Stimulated activated CD8-positive, alpha-beta memory T cell treated with anti-CD3 and anti-CD28 coated beads, Interleukin-12 subunit alpha, Interleukin-12 subunit beta, amount 100 ng/mL, for 4 hours (primary cell): ENCODE data around the gene TTLL12.

Experiments used
- DNase-seq: peaks from one replicate; pipeline ENCODE4 v3.0.0-alpha.2; 2020; ENCODE audit warnings: low read depth

The TTLL12 gene

DNA sequence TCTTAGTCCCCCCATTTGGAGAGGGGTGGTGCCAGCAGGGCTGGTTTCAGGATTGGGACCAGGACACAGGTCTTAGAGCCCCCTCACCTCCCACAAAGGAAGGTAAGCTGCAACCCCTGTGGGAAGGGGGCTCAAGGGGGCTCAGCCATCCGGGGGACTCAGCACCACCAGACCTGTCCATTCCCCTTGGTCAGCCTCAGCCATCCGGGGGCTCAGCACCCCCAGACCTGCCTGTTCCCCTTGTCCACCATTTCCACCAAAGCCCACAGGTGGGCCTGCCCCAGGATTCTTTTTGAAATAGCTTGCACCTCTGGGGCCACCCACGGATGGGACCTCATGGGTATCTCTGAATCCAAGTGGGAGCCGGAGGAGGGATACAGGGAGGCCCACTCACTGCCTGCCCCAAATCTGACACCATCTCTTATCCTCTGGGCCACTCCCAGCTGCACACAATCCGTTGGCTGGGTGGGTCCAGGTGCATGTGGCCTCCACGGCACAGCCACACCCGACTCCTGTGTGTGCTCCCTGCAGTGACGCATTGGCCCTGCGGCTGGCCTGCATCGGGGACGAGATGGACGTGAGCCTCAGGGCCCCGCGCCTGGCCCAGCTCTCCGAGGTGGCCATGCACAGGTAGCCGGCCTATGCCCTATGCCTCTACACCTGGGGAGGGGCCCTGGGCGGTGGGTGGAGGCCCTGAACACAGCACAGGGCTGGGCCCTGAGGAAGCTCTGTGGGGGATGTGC, 59.6 kb downstream of the TTLL12 start:
- DNase-seq, result no peak

DNA sequence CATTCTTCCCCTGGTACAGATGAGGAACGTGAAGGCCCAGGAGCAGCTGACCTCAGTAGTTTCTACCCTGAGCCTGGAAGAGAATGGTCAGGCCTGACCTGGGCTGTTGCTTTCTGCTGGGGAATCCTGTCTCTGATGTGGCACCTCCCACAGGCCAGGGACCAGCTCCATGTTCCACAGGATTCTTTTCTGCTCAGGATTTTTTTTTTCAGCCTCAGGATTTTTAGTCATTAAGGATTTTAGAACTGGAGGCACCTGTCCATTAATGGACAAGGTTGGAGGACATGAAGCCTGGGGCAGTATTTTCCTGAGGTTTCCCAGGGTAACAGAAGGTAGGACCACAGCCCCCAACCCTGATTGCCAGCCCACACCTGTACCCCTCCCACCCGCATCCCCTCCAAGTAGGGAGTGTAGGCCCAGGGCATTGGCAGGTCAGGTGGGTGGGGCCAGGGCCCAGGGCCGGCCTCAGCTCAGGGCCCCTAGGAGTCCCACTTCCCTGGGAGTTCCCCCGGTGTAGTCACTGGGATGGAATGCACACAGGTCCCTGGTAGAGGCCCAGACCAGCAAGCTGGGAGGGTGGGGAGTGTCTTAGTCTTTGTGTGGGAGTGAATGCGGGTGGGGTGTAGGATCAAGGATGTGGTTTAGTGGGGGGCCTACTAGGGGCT, 60.3 kb downstream of the TTLL12 start:
- no peak for DNase-seq

DNA sequence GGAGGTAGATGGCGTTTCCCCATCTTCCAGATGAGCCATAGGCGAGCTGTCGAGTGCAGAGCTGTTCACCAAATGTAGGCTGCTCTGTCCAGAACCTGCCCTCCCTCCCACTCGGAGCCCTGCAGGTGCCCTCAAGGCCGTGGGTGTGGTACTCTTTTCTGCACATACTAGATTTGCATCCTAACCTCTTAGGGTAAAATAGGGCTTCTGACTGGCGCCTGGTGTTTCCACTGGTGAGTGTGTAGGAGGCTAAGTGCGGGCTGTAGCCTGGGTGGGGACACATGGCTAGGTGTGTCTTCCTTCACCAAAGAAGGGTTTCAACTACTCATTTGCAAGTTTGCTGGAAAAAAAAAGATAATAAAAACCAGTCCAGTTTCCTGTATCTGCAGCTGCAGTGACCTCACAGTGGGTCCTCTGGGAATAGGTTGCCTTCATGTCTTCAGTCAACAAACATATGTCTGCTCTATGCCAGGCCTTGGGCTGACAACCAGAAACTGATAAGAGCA, 67.9 kb downstream of the TTLL12 start:
- no peak for DNase-seq

DNA sequence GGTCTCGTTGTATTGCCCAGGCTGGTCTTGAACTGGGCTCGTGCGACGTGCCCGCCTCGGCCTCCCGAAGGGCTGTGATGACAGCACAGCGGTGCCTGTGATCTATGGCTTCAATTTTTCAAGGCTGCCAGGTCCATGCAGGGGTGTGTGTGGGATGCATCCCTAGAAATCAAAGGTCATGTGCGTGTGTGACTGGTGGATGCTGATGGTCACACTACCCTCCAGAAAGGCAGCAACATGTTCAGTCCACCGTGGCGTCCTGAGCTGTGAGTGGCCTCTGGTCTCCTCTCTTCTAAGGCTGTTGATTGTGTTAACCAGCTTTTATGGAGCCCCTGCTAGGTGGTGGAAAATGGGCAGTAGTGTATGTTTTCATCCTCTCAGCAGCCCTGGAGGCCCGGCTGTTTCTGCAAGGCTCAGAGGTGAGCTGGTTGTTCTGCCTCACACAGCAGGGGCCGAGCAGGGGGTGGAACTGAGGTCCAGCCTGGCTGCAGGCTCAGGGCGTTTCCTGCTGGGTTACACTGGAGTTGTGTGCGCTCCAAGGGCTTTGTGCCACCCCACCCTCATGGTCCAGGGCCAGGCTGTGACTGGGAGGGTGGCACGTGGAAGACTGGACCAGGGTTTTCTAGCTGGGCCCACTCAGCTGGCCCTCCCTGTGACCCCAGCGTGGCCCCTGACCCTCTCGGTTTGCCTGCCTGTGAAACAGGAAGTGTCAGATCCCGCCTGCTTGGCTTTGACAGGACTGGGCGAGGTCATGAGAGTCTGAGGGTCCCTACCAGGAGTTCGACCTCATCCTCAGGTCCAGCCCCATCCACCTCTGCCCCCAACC, 68.7 kb downstream of the TTLL12 start:
- DNase-seq, result no peak

DNA sequence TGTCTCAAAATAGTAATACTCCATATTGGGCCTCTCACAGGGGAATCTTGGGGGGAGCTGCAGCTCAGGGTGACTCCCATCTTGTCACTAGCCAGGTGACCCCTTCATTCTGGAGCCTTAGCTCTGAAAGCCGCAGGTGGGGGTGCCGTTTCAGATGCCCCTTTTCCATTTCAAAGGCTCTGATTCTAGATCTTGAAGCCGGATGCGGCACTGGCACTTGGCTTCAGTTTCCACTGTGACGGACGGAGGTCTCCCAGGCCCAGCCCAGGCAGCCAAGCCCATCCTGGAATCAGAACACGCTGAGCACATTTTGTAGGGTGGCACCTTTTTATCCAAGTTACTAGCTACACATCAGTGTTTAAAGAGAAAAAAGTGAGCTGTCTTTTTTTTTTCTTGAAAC, 70.0 kb downstream of the TTLL12 start:
- no peak for DNase-seq
